Measurements from ENCODE around the gene ANGPT4.
"Not testable (repeated sequence)": the region's sequence is repeated elsewhere in the genome, so short reads cannot be mapped to it uniquely, and the experiment has no call there.

The ANGPT4 gene

DNA sequence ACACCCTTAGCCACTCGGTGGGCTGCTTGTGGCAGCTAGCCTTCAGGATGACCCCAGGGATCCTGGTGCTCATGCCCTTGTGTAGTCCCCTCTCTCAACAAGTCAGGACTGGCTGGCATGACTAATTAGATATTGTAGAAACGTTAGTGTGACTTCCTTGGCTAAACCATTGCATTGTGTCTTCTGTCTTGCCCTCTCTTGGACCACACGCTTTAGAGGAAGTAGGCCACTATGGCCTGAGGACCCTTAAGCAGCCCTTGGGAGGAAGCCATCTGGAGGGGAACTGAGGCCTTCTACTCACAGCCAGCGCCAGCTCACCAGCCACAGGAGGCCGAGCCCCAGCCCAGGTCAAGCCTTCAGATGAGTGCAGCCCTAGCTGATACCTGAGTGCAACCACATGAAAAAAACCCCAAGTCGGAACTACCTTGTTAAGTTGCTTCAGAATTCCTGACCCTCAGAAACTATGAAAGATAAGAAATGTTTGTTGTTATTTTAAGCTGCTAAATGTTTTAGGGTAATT is 10.1 kb downstream of the ANGPT4 start:
- no peak for DNase-seq (ENCODE audit: low spot score)

DNA sequence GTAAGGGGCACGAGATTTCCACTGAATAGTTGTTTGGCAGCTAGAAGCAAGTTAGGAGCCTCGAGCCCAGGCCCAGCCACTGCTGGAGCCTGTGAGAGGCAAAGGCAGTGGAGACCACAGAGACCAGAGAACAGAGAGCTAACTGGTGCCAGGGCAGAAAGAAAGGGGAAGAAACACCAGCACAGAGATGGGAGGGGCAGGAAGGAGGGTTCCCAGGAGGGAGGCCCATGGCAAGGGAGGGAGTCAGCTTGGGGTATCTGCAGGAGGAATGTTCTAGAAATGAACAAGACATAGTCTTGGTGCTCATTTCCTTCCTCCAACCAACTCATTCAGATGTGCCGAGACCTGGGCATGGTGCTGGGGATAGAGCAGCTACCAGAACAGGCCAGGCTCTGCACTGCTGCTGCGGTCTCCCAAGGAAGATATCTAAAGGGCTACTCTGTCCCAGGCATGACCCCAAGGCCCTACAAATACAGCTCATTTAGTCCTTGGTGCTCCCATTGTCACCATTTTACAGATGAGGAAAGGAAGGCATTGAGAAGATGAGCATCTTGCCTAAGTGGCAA is 10.7 kb downstream of the ANGPT4 start:
- DNase-seq (ENCODE audit: low spot score), result no peak

DNA sequence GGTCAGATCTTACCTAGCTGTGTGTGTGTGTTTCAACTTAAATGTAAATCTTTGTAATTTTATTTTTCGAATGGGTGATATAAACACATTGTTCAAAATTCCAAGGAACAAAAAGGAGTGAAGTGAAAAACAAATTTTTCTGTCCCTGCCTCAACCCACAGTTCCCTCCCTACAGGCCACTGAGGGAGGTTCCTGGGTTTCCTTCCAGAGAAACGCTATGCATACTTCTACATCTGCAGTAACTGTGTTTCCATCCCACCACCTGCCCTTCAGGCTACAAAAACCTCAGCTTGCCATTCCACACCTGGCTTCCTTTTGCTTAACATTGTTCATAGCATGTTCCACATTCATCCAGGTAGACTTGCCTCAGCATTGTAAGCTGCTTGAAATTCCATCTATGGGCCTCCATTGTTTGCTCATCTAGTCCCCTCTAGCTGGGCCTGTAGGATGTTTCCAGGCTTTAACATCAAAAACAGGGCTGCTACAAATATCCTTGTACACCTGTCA is 12.0 kb downstream of the ANGPT4 start:
- DNase-seq (ENCODE audit: low spot score), result no peak

DNA sequence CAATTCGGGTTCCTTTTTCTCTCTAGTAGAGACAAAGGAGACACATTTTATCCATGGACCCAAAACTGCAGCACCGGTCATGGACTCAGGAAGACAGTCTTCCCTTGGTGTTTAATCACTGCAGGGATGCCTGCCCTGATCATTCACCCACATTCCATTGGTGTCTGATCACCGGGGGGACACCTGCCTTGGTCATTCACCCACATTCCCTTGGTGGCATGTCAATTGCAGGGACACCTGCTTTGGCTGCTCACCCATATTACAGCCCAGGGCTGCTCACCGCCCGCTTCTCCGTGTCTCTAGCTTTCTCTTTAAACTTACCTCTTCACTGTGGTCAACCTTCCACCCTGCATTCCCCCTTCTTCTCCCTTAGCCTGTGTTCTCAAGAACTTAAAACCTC is 18.7 kb downstream of the ANGPT4 start:
- not testable (repeated sequence) for DNase-seq (ENCODE audit: low spot score)

DNA sequence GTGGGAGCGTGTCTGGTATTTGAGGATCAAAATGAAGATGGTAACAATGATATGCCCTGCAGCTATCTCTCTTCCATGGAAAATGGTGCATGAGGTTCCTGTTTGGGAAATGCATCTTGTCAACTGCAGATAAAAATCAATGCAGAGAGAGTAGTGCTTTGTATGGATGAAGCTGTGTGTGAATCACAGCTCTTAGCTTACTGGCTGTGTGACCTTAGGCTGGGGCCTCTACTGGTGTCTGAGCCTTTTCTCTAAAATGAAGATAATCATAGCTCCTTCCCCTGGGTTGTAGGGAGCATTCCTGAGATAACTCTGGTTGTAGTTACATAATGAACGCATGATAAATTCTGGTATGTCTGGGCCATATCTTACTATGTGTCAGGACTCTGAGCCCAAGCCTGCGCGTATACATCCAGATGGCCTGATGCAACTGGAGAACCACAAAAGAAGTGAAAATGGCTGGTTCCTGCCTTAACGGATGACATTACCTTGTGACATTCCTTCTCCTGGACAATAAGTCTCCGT is 19.6 kb downstream of the ANGPT4 start:
- DNase-seq (ENCODE audit: low spot score), result no peak

DNA sequence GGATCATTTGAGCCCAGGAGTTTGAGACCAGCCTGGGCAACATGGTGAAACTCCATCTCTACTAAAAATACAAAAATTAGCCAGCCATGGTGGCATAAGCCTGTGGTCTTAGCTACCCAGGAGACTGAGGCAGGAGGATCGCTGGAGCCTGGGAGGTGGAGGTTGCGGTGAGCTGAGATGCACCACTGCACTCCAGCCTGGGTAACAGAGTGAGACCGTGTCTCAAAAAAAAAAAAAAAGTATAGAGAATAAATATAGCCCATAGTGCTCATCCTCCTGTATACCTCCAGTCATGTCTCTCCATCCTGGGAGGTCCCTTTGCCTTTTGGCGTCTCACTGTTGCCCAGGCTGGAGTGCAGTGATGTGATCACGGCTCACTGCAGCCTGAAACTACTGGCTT is 23.8 kb downstream of the ANGPT4 start:
- DNase-seq (ENCODE audit: low spot score), result not testable (repeated sequence)

DNA sequence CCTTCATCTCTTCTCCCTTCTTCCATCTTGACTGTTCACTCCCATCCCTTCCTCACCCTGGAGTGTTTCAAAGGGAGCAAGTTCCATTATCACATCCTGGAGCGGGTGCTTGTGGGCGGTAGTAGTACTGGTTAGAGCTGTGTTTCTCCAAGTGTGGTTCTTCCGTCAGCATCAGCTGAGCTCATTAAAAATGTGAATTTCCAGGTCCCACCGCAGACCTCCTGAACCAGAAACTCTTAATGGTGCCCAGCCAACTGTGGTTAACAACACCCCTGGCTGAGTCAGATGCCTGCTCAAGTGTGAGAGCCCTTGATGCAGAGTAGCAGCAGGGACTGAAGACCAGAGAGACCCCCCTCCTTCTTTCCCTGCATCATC is 24.4 kb downstream of the ANGPT4 start:
- peak; percentile 5 for DNase-seq (ENCODE audit: low spot score)

DNA sequence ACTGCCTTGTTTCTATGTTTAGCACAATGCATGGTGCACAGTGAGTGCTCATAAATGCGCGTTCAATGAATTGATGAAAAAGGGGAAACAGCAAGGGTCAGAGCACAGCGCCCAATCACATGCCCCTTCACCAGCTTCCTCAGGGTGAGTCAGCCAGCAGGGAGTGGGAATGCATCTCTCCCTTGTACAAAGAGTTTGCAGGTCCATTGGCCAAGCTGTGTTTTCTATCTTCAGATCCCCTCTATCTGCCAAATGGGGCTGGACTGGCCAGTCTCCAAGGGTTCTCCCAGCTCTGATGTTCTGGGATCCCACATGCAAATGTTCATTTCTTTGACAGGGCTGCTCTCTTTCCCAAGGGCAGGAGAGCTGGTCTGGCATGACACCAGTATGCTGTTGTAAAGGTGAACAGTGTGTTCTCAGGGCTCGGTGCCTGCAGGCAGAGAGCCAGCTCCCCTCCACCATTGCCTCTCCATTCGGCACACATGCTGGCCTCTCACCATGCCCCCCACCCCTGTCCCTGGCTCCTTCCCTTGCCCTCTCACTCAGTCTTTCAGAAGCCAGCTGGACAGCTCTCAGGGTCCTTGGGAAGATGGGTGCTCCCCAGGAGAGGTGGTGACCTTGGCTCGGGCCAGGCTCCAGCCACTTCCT is 25.0 kb downstream of the ANGPT4 start:
- no peak for DNase-seq (ENCODE audit: low spot score)

DNA sequence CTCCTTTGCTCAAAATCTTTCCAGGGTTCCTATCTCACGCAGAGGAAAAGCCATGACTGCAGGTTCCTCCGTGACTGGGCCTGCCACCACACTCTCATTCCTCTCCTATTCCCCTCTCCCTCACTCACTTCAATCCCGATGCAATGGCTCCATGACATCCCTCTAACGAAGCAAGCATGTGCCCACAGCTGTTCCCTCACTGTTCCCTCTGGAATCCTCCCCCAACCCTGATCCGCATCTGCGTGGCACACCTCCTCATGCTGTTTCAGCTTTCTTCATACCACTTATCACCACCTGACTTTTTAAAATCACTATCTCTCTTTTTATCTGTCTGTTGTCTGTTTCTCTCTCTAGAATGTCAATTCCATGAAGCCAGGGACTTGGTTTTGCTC is 25.5 kb downstream of the ANGPT4 start:
- no peak for DNase-seq (ENCODE audit: low spot score)

DNA sequence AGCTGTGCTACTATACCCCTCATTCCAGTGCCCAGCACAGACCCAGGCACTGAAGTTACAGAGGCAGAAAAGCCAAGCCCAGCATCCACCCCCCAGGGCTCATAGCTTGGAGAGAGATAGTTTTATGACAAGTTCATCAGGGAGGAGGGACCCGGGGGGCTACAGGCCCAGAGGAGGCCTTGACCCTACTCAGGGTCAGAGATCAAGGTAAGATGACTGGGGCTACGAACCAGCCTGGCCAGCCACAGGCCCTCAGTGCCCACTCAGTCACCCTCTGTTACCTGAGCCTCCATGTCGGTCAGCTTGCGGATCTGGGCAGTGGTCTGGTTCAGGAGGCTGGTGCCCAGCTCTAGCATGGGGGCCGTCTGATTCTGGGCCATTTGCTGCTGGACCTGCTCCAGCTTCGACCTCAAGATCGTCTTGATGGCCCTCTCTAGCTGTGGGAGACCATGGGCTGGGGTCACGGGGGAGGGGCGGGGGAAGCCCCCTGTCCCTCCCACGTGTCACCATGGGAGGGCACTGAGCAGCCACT is 26.1 kb downstream of the ANGPT4 start:
- DNase-seq (ENCODE audit: low spot score), result no peak

DNA sequence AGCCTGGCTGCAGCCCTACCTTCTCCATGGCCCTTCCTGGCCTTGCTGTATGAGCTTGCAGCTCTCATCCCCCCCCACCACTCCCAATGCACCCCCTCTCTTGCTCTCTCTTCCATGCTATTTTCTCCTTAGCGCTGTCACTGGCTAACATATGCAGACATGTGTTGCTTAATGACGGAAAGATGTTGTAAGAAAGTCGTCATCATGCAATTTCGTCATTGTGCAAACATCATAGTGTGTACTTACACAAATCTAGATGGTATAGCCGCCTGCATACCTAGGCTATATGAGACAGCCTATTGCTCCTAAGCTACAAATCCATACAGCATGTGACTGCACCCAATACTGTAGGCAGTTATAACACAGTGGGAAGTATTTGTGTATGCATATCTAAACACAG is 27.0 kb downstream of the ANGPT4 start:
- DNase-seq (ENCODE audit: low spot score), result no peak

DNA sequence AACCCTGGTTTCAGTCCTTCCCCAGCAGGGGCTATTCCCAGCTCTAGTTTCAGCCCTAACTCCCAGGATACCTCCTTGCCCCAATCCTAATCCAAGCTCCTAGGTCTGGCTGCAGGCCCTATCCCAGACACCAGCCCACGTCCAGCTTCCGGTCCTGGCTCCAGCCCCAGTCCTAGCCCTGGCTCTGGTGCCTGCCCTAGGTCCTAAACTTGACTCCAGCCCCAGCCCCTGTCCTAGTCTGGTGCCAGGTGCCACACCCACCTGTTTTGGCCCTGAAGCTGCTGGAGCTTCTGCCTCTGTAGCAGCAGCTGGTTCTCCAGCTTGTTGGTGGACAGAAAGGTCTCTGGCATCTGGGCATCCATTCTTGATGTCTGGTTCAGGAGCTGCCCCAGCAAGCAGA is 28.1 kb downstream of the ANGPT4 start:
- no peak for DNase-seq (ENCODE audit: low spot score)

DNA sequence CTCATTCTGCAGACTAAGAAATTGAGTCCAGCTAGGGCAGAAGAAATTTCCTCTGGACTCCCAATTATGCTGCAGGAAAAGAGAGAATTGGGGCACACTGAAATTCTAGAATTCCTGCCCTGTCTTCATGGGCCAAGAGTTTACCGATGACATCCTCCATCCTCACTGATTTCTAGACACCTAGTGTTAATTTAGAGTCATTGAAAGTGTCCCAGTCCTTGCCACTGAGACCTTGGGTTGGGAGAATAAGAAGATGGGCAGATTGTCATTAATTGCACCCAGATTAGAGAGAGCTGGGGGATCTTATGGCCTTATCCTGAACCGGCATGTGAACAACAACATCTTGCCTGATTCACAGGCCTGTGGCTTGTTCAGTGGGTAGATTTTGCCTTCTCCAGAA is 29.0 kb downstream of the ANGPT4 start:
- DNase-seq (ENCODE audit: low spot score), result peak; percentile 7

DNA sequence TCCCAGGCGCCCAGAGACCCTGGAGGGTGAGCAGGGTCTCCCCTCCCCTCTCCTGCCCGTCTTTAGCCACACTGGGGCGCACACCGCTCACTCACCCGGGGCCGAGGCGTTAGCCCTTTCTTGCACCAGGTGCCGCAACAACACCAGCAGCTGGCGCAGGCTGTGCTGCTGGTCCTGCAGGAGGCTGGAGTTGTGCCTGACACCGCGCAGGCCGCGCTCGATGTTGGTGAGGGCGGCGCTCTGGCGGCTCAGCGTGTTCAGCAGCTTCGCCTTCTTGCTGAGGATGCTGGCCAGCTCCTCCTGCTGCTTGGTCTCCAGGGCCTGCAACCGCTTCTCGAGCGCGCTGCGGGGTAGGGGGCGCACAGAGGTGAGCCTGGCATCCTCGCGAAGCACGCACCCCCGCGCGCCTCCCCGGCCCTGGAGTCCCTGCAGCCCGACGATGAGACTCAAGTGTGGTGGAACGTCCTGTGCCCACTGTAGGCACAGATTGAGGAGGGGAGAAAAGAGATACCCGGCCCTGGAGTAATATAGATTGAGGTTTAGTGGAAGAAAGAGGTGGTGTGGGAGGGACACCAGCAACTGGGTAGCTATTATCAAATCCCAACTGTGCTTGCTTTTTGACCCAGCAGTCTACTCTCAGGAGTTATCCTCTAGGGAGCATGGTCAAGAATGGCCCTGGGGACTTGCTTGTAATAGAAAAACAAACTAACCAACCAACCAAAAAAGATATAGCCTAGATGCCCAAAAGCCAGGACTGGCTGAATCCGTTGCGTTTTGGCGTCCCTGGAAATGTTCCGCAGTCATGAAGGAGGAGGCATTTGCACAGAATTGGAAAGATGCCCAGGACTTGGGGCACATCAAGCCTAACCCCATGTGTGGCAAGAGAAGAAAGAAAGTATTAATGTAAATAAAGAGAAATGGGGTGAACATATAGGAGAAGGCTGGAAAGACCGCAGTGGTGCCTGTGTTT is 30.9 kb downstream of the ANGPT4 start:
- no peak for DNase-seq (ENCODE audit: low spot score)

DNA sequence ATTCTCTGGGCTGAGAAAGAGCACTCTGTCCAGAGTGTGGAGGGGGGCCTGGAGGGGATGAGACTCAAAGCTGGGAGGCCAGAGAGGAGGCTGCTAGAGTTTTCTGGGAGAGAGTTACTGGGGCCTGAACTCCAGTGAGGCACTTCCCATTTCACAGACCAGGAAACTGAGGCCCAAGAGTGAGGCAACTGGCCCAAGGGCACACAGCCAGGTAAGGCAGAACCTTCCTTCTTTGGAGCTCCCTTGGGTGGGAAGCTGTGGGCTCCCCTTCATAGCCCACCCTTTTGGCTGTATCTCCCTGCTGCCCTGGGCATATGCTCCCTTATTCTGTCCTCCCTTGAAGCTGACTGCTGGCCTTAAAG is 34.4 kb downstream of the ANGPT4 start:
- DNase-seq (ENCODE audit: low spot score), result no peak

DNA sequence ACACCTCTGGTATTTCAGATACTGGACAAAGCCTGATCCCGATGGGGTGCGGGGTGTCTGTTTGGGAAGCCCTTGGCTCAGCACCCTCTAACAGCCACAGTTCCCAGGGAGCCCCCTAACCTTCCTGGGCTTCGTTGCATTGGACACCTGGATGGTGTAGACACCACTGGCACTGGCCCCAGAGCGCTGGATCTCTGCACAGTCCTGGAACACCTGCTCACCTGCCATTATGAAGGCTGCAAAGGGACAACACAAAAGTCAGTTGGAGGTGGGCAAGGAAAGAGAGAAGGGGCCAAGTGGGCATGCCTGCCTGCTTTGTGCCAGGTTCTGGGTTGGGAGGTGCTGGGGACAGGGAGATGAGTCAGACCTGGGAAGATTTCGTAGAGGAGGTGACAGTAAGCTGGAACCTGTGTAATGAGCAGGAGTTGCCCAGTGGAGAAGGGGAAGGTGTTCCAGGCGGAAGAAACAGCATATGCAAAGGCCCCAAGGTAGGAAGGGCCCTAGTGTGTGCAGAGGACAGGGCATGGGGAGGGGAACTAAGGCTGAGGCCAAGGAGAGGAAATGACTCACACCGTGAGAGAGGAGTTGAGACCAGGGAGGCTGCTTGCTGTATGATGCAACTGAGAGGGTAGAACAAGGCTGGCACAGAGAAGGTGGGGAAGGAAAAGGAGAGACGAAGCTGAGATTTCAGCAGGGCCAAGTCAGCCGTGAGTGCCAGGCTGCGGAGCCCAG is 34.9 kb downstream of the ANGPT4 start:
- no peak for DNase-seq (ENCODE audit: low spot score)

DNA sequence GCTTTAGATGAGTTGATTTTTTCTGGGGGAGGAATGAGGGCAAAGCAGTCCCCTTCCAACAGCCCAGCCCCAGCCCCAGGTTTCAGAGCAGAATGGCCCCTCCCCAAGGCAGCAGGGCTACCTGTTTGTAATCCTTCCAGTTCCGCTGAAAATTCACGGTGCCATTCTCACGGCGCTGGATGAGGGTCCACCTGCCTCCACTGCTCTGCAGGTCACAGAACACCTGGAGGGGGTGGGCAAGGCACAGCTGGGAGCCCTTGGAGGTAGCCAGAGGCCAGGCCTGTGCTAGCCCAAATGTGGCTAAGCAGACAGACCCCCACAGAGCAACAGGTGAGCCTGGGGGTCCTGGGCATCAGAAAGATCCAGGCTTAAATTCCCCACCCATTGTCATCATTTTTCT is 36.5 kb downstream of the ANGPT4 start:
- DNase-seq (ENCODE audit: low spot score), result no peak

DNA sequence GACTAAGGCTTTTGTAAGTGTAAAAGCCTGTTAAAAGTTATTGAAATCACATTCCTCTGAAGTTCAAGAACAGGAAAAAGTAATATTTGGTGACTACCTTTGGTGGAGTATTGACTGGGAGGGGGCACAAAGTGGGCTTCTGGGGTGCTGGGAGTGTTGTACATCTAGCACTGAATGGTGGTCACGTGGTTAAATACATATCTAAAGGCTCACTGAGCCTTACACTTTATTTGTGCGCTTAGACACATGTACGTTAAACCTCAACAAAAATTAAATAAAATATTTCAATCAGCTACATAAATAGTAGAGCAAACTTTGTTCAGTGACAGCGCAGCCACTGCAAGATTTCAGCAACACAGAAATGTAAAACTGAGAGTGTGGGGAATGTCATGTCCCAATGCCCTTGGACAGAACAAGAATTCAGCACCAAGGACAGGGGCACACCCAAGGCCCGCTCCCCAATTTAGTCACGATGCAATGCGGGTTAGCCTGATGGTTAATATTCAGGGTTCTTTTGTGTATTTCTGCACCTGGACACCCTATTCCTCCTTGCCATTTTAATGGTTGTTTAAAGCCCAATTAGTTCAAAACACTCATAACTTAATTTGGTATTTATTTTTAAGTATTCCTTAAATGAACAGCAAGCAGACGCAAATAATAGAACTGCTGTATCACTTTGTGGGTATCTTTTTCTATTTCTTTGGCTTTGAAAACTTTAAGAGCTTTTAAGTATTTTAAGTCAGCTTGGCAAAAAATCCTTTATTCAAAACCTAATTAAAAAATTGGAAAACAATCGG is 37.4 kb downstream of the ANGPT4 start:
- DNase-seq (ENCODE audit: low spot score), result peak; percentile 31

DNA sequence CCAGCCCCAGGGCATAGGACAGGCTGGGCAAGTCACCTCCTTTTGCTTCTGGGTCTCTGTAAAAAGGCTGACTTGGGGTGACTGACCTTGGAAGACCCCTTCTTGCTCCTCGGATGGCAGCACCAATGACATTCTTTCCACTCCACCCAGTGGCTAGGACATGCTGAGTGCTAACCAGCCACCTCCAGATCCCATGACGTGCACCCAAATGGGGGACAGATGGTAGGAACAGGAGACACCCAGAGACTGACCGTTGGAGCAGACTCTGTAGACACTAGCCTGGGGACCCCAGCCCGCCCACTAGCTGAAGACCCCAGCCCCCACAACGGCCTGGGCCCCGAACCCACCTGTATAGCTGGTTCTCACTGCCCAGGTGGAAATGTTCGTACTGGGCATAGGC is 38.3 kb downstream of the ANGPT4 start:
- no peak for DNase-seq (ENCODE audit: low spot score)

DNA sequence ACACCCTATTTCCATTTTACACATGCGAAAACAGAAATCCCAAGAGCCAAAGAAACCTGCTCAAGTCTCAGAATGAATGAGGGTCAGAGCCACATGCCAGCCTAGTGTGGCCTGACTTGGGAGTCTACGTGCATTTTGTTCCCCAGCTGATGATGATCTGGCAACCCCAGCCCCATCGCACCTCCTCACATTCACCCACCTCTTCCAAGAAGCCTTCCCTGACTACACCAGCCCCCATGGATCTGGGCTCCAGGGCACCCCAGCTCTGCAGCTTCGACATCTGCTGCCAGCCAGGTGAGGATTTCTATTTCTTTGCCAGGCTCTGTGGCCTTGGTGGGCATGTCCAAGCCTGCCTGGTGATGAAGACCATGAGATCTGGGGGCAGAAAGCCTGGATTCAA is 41.0 kb downstream of the ANGPT4 start:
- no peak for DNase-seq (ENCODE audit: low spot score)
